PC-3 (cell line): ENCODE results near the gene FLNA.

Source experiments
- EZH2 ChIP-seq: fragments of 300-600 bp; sonication (generic); IDR thresholded peaks from one replicate; pipeline ENCODE4 v1.6.1; 2017; ENCODE audit warnings: antibody characterized with exemption, mild to moderate bottlenecking, low read length; ENCODE audit not compliant: unreplicated experiment
- EZH2phosphoT487 ChIP-seq: fragments of 300-600 bp; sonication (generic); IDR thresholded peaks from 2 replicates; pipeline ENCODE4 v1.6.1; 2018; ENCODE audit warnings: mild to moderate bottlenecking, antibody characterized with exemption, low read length, borderline replicate concordance
- TF ChIP-seq, protein P1 (sequence below): fragments of 300-600 bp; sonication (generic); conservative IDR thresholded peaks from 2 replicates; pipeline ENCODE4 v1.5.1; 2017; ENCODE audit warnings: antibody characterized with exemption, low read depth, mild to moderate bottlenecking, low read length

DNA sequence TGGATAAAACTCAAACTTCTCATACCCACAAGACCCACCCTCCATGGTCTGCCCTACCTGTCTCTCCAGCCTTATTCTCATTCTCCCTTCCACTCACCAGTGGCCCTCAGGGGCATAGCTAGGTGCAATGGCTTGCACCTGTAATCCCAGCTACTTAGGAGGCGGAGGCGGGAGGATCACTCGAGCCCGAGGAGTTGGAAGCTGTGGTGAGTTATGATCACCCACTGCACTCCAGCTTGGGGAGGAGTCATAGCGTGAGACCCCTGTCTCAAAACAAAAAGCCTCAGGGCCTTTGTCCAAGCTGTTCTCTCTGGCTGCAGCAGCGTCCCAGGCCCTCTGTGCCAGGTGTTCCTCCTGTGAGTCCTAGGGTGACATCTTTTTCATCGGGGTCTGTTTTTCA is 62.3 kb downstream of the FLNA start:
- TF ChIP-seq, protein P1, sequence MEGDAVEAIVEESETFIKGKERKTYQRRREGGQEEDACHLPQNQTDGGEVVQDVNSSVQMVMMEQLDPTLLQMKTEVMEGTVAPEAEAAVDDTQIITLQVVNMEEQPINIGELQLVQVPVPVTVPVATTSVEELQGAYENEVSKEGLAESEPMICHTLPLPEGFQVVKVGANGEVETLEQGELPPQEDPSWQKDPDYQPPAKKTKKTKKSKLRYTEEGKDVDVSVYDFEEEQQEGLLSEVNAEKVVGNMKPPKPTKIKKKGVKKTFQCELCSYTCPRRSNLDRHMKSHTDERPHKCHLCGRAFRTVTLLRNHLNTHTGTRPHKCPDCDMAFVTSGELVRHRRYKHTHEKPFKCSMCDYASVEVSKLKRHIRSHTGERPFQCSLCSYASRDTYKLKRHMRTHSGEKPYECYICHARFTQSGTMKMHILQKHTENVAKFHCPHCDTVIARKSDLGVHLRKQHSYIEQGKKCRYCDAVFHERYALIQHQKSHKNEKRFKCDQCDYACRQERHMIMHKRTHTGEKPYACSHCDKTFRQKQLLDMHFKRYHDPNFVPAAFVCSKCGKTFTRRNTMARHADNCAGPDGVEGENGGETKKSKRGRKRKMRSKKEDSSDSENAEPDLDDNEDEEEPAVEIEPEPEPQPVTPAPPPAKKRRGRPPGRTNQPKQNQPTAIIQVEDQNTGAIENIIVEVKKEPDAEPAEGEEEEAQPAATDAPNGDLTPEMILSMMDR = no peak
- TF ChIP-seq EZH2 (no peak), EZH2phosphoT487 (no peak)
